C4-2B (cell line): ENCODE measurements around the gene VWA5A.
A peak's percentile ranks its signal among the peaks of the same experiment; 100 is the strongest.

Source experiments
- H3K27ac ChIP-seq: fragments of 450-650 bp; 2 replicates; pipeline ENCODE4 v1.5.1; 2017
- CTCF ChIP-seq: fragments of 450-650 bp; conservative IDR thresholded peaks from 2 replicates; pipeline ENCODE4 v1.5.1; 2017; ENCODE audit warnings: mild to moderate bottlenecking
- ZFX ChIP-seq: fragments of 450-650 bp; IDR thresholded peaks from 2 replicates; pipeline ENCODE4 v1.6.1; 2017

Gene VWA5A

DNA sequence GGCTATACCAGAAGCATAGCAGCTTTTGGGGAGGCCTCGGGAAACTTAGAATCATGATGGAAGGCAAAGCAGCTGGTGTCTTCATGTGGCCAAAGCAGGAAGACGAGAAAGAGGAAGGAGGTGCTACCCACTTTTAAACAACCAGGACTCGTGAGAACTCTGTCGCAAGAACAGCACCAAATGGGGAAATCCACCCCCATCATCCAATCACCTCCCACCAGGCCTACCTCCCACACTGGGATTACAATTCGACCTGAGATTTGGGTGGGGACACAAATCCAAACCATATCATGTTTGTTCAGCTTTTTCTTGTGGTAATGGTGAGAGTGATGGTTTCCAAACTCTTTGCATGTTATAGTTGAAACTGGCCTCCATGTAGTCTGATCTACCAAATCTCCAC is 35.4 kb downstream of the VWA5A start:
- TF ChIP-seq ZFX (no peak), CTCF (no peak)
- H3K27ac ChIP-seq: no peak overlapping the region

- TF ChIP-seq CTCF (peak; percentile 33), ZFX (no peak)
- H3K27ac ChIP-seq: no peak overlapping the region
Observed at GRCh38 chr11:124152770-124153407, 37.6 kb downstream of the VWA5A start.

GRCh38 chr11:124153821-124154220 is 38.6 kb downstream of the VWA5A start:
- TF ChIP-seq CTCF (no peak), ZFX (no peak)
- no peak overlapping the region for H3K27ac ChIP-seq

DNA sequence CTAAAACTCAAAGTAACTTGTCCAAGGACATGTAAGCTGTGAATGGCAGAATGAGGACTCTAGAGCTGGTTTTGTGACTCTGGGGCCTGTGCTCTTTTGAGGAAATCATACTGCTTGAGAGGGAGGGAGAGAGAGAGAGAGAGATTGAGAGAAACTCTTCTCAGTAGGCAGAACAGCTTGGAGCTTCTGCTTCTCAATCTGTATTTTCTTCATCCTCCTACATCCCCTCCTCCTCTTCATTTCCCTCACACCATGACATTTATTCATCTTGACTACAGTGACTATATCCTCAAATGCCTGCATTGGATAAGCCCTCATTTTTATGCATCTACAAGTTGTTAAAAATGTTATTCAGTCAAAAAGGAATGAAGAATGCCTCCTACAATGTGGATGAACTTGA is 44.2 kb downstream of the VWA5A start:
- no peak for TF ChIP-seq ZFX
- no peak for TF ChIP-seq CTCF
- no peak overlapping the region for H3K27ac ChIP-seq

- TF ChIP-seq ZFX: no peak
- TF ChIP-seq CTCF: no peak
- H3K27ac ChIP-seq: no peak overlapping the region
Observed at GRCh38 chr11:124160986-124161385, 45.7 kb downstream of the VWA5A start.

GRCh38 chr11:124167826-124168231 is 52.6 kb downstream of the VWA5A start:
- no peak for TF ChIP-seq CTCF
- no peak for TF ChIP-seq ZFX

DNA sequence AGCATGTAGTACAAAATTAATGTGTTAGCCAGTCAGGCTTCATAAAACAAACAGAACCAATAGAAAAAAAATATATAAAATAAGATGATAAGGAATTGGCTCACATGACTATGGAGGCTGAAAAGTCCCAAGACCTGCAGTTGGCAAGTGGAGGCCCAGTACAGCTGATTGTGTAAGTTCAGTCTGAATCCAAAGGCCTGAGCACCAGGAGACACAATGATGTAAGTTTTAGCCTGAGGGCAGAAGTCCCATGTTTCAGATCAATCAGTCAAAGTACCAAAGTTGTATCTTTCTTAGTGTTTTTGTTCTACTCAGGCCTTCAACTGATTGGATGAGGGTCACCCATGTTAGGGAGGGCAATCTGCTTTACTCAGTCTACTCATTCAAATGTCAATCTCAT is 53.5 kb downstream of the VWA5A start:
- no peak for TF ChIP-seq CTCF
- no peak for TF ChIP-seq ZFX
- H3K27ac ChIP-seq: no peak overlapping the region

More at GRCh38 chr11:124167826-124168231, 52.6 kb downstream of the VWA5A start:
- H3K27ac ChIP-seq: no peak overlapping the region

DNA sequence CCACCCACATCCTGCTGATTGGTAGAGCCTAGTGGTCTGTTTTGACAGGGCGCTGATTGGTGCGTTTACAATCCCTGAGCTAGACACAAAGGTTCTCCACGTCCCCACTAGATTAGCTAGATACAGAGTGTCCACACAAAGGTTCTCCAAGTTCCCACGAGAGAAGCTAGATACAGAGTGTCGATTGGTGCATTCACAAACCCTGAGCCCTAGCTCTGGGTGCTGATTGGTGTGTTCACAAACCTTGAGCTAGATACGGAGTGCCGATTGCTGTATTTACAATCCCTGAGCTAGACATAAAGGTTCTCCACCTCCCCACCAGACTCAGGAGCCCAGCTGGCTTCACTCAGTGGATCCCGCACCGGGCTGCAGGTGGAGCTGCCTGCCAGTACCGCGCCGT is 55.1 kb downstream of the VWA5A start:
- peak overlapping the region; percentile 69 for H3K27ac ChIP-seq
